ENCODE data around the gene ZDHHC12. TPM values are rescaled to one million over a fixed set of nuclear protein-coding genes. Genes with fewer than 3 reads are reported as not detected.
"Not testable (repeated sequence)": the region's sequence is repeated elsewhere in the genome, so short reads cannot be mapped to it uniquely, and the experiment has no call there.

Gene ZDHHC12
- polyA plus RNA-seq, 3 donors from 2014 or later: 63.7 to 76.6 (median 66.6) TPM

GRCh38 chr9:128699096-128699795, 24.7 kb downstream of the ZDHHC12 start:
- H3K27ac Mint-ChIP-seq; DNase-seq; H3K27me3 Mint-ChIP-seq (ENCODE audit: low read depth in 3 of 3); H3K4me3 Mint-ChIP-seq; H3K36me3 Mint-ChIP-seq; H3K9me3 Mint-ChIP-seq: not testable (repeated sequence)
- peaks cover 6 to 10% of the 10 kb centered on the region in 2 donors for H3K4me1 Mint-ChIP-seq

DNA sequence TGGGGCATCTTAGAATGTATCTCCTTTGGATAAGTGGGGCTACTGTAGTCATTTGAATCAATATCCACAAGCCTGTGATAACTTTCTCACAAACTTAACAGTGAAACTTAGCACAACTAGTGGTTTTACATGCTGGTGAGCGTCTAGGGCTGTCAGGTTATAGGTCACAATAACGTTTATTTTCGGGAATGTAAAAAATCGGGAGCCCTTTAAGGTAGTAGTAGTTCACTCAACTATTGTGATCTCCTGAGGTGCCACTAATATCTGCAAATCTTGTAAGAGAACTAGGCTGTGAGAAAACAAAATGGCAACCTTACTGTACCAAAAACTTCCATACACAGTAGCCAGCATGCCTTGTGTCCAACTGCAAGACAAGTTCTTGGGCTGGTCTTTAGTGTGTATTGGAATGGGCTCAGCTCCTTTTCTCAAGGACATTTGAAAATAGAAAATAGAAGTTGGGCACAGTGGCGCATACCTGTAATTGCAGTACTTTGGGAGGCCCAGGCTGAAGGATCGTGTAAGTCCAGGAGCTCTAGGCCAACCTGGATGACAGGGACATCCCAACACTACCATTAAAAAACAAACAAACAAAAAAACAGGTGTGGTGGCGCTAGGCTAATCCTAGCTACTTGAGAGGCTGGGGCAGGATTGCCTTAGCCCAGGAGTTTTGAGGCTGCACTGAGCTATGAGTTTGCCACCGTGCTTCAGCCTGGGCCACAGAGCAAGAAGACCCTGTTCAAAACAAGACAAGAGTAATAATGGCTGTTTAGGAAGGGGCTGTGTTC, 26.8 kb downstream of the ZDHHC12 start:
- peaks cover 7 to 19% of the 10 kb centered on the region in 2 donors for H3K4me1 Mint-ChIP-seq
- no peaks in the 10 kb centered on the region for H3K9me3 Mint-ChIP-seq
- DNase-seq: no peak
- peak overlapping the region in 3 of 6 donors; percentile 13 to 71 (median 71) for H3K27ac Mint-ChIP-seq
- peaks cover 13 to 20% (median 13%) of the 10 kb centered on the region in 3 donors for H3K36me3 Mint-ChIP-seq
- H3K27me3 Mint-ChIP-seq (ENCODE audit: low read depth in 3 of 3): peaks cover 0 to 4% (median 3%) of the 10 kb centered on the region in 3 donors
- no peak overlapping the region for H3K4me3 Mint-ChIP-seq

DNA sequence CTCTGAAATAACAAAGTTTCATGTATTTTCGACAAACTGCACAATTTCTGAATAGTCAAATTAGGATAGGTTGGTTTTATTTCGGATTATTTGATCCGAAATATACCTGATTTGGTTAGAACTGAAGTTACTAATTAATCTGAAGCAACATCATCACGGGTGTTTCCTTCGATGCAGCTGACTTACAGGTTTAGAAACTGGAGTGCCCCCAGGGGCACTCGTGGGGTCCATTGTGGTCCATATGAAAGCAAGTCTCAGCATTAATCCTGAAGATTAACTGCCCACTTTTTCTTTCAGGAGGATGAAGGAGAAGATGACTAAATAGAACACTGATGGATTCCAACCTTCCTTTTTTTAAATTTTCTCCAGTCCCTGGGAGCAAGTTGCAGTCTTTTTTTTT, 29.6 kb downstream of the ZDHHC12 start:
- Mint-ChIP-seq H3K9me3 (no peaks in the 10 kb centered on the region), H3K4me1 (peaks cover 19 to 35% of the 10 kb centered on the region in 2 donors), H3K4me3 (no peak overlapping the region), H3K36me3 (peaks cover 18 to 28% (median 21%) of the 10 kb centered on the region in 3 donors), H3K27ac (peak overlapping the region in 2 of 6 donors; percentile 20 to 23), H3K27me3 (ENCODE audit: low read depth in 3 of 3) (peaks cover 4 to 10% (median 5%) of the 10 kb centered on the region in 3 donors)
- no peak for DNase-seq

DNA sequence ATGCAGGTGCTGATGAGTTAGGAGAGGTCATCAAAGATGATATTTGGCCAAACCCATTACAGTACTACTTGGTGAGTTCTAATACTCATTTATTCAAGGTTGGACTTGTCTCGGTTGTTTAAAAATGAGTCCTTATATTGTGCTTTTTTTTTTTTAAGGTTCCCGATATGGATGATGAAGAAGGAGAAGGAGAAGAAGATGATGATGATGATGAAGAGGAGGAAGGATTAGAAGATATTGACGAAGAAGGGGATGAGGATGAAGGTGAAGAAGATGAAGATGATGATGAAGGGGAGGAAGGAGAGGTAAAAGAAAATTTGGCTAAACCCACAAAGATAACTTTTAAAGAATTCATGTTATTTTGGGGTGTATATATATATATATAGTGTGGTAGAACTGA, 30.2 kb downstream of the ZDHHC12 start:
- H3K4me3 Mint-ChIP-seq; H3K9me3 Mint-ChIP-seq; H3K27me3 Mint-ChIP-seq (ENCODE audit: low read depth in 3 of 3); DNase-seq: not testable (repeated sequence)
- Mint-ChIP-seq H3K36me3 (peaks cover 18 to 28% (median 21%) of the 10 kb centered on the region in 3 donors), H3K4me1 (peaks cover 19 to 35% of the 10 kb centered on the region in 2 donors), H3K27ac (peak overlapping the region in 4 of 6 donors; percentile 13 to 48 (median 21))

DNA sequence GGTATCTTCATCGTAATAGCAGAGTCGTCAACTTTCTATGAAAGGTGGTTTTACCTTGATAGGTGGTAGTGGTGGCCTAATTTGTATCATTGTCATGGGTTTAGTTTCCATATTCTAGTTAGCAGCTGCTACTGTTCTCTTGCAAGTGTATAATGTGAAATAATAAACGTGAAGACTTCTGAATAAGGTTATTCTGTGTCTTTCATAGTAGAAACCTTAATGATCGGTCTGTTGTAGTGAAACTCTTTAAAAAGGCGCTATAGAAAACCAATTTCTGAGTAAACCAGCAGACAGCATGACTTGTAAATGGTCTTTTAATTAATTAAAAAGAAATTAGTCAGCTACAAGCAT, 33.3 kb downstream of the ZDHHC12 start:
- H3K36me3 Mint-ChIP-seq: peaks cover 13 to 22% (median 21%) of the 10 kb centered on the region in 3 donors
- H3K4me1 Mint-ChIP-seq: peaks cover 42 to 58% of the 10 kb centered on the region in 2 donors
- no peaks in the 10 kb centered on the region for H3K9me3 Mint-ChIP-seq
- DNase-seq: no peak
- peak overlapping the region; percentile 90 to 97 (median 93) for H3K4me3 Mint-ChIP-seq
- peaks cover 6 to 13% (median 9%) of the 10 kb centered on the region in 3 donors for H3K27me3 Mint-ChIP-seq (ENCODE audit: low read depth in 3 of 3)
- peak overlapping the region; percentile 64 to 99 (median 95) for H3K27ac Mint-ChIP-seq

DNA sequence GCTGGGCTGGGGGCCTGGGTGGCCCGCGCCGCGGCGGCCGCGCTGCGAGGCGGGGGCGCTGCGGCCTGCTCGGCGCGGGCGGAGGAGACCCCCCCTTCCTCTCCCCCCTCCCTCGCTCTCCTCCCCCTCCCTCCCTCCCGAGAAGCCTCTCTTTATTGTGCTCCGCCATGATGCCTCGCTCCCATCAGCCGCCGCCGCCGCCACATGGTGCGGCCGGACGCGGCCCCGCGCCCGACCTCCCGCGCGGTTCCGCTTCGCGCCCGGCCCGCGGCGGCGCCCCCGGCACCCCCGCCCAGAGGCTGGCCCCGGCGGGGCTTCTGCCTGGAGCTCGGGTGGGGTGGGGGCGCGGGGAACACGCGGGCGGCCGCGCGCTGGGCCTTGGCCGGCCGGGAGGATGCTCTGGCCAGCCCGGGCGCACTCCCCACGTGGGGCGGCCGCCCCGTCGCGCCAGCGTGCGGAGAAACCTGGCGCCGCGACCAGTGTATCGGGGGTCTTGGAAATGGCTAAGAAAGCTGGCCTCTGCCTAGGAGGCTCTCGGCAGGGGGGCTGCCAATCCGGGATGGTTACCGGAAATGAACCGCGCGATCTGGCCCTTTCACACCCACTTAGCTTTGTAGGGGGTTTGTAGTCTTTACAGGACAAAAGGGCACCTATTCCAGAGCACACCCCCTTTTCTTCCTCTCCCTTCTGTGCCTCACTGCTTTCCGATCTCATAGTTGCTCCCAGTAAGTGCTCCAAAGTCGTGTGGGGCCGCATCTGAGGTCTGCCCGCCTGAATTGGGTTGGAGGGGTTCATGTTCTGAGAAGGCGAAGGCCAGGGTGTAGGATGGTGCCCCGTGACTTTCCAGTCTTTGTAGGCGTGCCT, 33.9 kb downstream of the ZDHHC12 start:
- Mint-ChIP-seq H3K27ac (peak overlapping the region; percentile 64 to 99 (median 95)), H3K36me3 (peaks cover 13 to 22% (median 21%) of the 10 kb centered on the region in 3 donors), H3K9me3 (no peaks in the 10 kb centered on the region), H3K27me3 (ENCODE audit: low read depth in 3 of 3) (peaks cover 6 to 13% (median 9%) of the 10 kb centered on the region in 3 donors), H3K4me1 (peaks cover 48 to 64% of the 10 kb centered on the region in 2 donors), H3K4me3 (peak overlapping the region; percentile 90 to 97 (median 93))
- DNase-seq: peak; percentile 45 to 60 (median 59)

DNA sequence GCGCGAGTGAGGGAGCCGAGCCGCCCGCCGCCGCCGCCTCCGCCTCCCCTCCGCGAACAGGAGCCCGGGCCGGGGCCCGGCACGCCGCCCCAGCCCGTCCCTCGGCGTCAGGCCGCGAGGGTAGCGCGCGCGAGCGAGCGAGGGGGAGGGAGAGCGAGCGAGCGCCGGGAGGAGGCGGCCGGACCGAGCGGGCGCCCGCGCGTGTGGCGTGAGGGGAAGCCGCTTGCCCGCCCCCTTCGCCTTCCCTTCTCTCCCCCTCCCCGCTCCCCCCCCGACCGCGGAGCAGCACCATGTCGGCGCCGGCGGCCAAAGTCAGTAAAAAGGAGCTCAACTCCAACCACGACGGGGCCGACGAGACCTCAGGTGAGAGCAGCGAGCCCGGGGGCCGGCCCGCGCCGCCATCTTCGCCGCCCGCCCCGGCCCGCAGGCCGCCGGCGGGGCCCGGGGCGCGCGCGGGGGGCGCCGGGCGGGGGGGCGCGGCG, 34.6 kb downstream of the ZDHHC12 start:
- peak overlapping the region in 2 of 6 donors; percentile 49 to 68 for H3K27ac Mint-ChIP-seq
- H3K9me3 Mint-ChIP-seq: no peaks in the 10 kb centered on the region
- no peak for DNase-seq
- peaks cover 13 to 22% (median 22%) of the 10 kb centered on the region in 3 donors for H3K36me3 Mint-ChIP-seq
- H3K27me3 Mint-ChIP-seq (ENCODE audit: low read depth in 3 of 3): peaks cover 6 to 15% (median 9%) of the 10 kb centered on the region in 3 donors
- H3K4me1 Mint-ChIP-seq: peaks cover 56 to 72% of the 10 kb centered on the region in 2 donors
- peak overlapping the region; percentile 54 to 68 (median 62) for H3K4me3 Mint-ChIP-seq

DNA sequence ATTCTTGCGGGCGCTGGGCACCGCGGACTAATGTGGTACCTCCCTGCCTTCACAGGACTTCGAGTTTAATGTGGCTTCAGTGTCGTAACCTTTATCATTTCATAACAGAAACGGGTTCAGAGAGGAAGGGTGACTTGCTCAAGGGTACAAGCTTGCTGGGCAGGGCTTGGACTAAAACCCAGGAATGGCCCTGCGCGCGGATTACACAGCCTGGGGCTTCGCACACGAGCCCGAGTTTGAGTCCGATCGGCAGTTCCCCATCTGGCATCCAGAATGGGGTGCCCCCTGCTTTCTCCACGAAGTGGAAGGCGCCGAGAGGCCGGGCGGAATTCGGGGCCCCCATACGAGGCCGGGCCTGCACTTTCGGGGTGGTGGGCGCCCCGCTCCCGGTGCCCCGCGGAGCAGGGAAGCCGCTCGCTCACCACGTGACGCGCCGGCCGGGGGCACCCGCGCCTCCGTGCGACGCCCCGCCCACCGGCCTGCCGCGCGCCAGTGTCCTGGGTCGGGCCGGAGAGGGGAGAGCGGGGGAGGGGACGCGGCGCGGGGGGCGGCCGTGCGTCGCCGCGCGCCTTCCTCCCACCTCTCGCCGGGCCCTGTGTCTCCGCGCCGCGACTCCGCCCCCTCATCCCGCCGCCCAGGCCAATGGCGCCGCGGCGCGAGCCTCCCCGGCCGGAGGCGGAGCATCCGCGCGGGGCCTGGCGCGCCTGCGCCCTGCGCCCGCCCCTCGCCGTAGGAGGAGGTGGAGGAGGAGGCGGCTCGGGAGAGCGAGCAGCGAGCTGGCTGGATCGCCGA, 35.2 kb downstream of the ZDHHC12 start, which contains the start of gene SET:
SET (plus strand) TSS at position 722 of the 792 bp plus-strand sequence. CDS start 361 bp downstream, outside the sequence.
- H3K36me3 Mint-ChIP-seq: peaks cover 11 to 22% (median 17%) of the 10 kb centered on the region in 3 donors
- H3K9me3 Mint-ChIP-seq: no peaks in the 10 kb centered on the region
- peaks cover 60 to 74% of the 10 kb centered on the region in 2 donors for H3K4me1 Mint-ChIP-seq
- peak; percentile 94 to 97 (median 96) for DNase-seq
- H3K27me3 Mint-ChIP-seq (ENCODE audit: low read depth in 3 of 3): peaks cover 6 to 17% (median 9%) of the 10 kb centered on the region in 3 donors
- peak within 1 kb of the TSS; percentile 94 to 98 (median 96) for H3K27ac Mint-ChIP-seq
- H3K4me3 Mint-ChIP-seq: peak within 1 kb of the TSS; percentile 88 to 92 (median 89)

DNA sequence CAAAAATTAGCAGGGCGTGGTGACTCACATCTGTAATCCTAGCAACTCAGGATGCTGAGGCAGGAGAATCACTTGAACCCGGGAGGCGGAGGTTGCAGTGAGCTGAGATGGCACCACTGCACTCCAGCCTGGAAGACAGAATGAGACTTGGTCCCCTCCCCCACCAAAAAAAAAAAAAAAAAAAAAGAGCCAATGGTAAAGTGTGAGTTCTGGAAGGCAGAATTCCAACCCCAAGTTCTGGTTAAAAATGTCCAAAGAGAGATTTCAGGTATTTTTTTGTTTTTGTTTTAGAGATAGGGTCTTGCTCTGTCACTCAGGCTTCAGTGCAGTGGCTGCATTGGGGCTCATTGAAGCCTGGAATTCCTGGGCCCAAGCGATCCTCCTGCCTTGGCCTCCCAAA, 36.5 kb downstream of the ZDHHC12 start:
- peaks cover 5 to 15% (median 10%) of the 10 kb centered on the region in 3 donors for H3K36me3 Mint-ChIP-seq
- H3K27me3 Mint-ChIP-seq (ENCODE audit: low read depth in 3 of 3): peaks cover 6 to 17% (median 9%) of the 10 kb centered on the region in 3 donors
- peak overlapping the region in 4 of 5 donors; percentile 88 to 99 (median 92) for H3K4me3 Mint-ChIP-seq
- H3K27ac Mint-ChIP-seq: peak overlapping the region; percentile 95 to 100 (median 96)
- no peaks in the 10 kb centered on the region for H3K9me3 Mint-ChIP-seq
- no peak for DNase-seq
- peaks cover 67 to 73% of the 10 kb centered on the region in 2 donors for H3K4me1 Mint-ChIP-seq

- Mint-ChIP-seq H3K4me3 (peak overlapping the region; percentile 92 to 99 (median 98)), H3K27ac (peak overlapping the region; percentile 95 to 100 (median 98)), H3K27me3 (ENCODE audit: low read depth in 3 of 3) (peaks cover 6 to 17% (median 9%) of the 10 kb centered on the region in 3 donors), H3K9me3 (no peaks in the 10 kb centered on the region), H3K36me3 (peaks cover 0 to 4% (median 0%) of the 10 kb centered on the region in 3 donors), H3K4me1 (peaks cover 59 to 65% of the 10 kb centered on the region in 2 donors)
- peak; percentile 53 to 58 (median 56) for DNase-seq
Measured at GRCh38 chr9:128685636-128686489, 38.1 kb downstream of the ZDHHC12 start.

DNA sequence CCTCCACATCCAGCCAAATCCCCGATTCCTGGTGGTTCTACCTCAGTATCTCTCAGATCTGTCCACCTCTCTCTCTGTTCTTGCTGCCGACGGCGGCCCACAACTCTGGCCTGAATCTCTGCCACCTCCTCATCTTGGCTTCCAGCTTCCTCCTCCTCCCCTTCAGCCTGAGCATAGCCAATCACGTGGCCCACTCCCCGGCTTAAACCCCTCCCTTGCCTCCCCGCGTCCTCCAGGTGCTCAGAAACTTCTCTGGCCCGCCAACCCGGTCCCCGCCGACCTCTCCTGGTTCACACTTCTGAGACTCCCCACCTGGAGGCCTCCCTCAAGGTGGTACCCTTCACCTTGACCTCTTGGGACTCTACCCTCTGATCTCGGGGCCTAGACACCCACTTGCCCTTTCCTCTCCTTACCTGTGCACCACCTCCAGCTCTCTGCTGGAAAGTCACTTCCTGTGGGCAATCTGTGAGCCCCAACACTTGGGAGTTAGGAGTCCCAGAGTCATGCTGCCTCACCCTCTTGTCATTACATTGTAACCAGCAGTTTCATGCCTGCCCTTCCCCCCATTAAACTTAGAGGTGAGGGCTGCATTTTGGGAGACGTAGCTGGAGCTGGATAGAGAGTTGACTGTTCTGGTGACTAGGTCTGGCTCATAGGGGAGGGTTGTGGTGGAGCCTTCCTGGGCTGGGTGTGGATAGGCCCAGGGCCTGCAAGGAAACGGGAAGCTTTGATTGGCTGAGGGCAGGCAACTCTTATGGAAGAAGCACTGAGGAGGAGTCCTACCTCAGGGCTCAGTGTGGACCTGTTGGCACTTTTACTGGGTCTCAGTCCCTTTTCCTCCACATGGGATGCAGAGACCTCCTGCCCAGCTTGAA, 39.4 kb downstream of the ZDHHC12 start:
- peak overlapping the region; percentile 92 to 99 (median 98) for H3K4me3 Mint-ChIP-seq
- peak; percentile 67 to 68 (median 68) for DNase-seq
- peaks cover 0 to 4% (median 0%) of the 10 kb centered on the region in 3 donors for H3K36me3 Mint-ChIP-seq
- H3K27me3 Mint-ChIP-seq (ENCODE audit: low read depth in 3 of 3): peaks cover 0 to 16% (median 4%) of the 10 kb centered on the region in 3 donors
- H3K9me3 Mint-ChIP-seq: no peaks in the 10 kb centered on the region
- peak overlapping the region; percentile 95 to 100 (median 98) for H3K27ac Mint-ChIP-seq
- peaks cover 53 to 57% of the 10 kb centered on the region in 2 donors for H3K4me1 Mint-ChIP-seq
